C4-2B (cell line): ENCODE results near the gene NXPH2.

Experiments used
- CTCF ChIP-seq: fragments of 450-650 bp; conservative IDR thresholded peaks from 2 replicates; pipeline ENCODE4 v1.5.1; 2017; ENCODE audit warnings: mild to moderate bottlenecking
- ZFX ChIP-seq: fragments of 450-650 bp; IDR thresholded peaks from 2 replicates; pipeline ENCODE4 v1.6.1; 2017

GRCh38 chr2:138782383-138782782, 2.2 kb upstream of the NXPH2 start:
- no peak for TF ChIP-seq CTCF
- no peak for TF ChIP-seq ZFX
